NCI-H524 (cell line): ENCODE results near the gene TDRD3.
"Not testable (repeated sequence)": the region's sequence is repeated elsewhere in the genome, so short reads cannot be mapped to it uniquely, and the experiment has no call there.

Source experiments
- DNase-seq, 2 experiments: peaks; one replicate each; lab custom pipeline; 2025; lab: John Stamatoyannopoulos, UW

TDRD3 gene

DNA sequence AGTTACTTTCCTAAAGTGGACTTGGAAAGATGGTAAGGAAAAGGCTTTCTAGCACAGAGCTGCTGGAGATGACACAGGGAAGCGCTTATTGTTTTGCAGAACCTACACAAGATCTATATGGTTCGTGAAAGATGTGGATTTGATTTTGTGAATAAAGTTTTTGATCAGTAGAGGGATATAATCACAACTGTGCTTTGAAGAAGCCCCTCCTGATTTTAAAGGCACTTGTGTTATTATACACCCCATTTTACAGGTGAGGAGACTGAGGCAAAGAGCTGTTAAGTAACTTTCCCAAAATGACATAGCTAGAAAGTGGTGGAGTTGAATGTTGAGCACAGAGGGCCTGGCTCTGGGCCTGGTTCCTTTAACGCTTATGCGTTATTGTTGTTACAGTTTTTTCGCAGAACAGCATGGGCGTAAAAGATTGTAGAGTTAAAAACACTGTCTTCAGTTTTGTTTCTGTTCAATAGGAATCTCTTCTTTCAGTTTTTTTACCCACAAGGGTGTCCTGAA is 1.4 kb downstream of the TDRD3 start:
- DNase-seq, result peak in 1 of 2 experiments; percentile 19

- no peak for DNase-seq
Measured at GRCh38 chr13:60398907-60399589, 2.0 kb downstream of the TDRD3 start.

DNA sequence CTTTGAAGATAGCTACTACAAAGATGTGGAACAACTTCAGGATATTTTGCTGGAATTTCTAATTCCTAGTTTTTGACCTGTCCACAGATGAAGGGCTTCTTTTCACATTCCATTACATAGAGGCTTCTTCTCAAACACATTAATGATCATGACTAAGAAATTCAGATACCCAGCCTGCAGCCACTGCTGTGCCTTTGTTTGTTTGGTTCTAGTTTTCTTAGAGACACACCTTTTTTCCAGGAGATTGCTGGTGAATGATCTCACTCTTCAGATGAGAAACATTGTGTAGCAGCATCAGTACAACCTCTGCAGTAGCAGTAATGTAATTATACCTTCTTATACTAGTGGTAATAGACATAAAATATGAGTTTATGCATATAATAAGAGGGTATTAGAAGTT is 5.0 kb downstream of the TDRD3 start:
- DNase-seq, result no peak

GRCh38 chr13:60407095-60407494 is 10.1 kb downstream of the TDRD3 start:
- no peak for DNase-seq

GRCh38 chr13:60407852-60408251 is 10.8 kb downstream of the TDRD3 start:
- DNase-seq, result not testable (repeated sequence)

DNA sequence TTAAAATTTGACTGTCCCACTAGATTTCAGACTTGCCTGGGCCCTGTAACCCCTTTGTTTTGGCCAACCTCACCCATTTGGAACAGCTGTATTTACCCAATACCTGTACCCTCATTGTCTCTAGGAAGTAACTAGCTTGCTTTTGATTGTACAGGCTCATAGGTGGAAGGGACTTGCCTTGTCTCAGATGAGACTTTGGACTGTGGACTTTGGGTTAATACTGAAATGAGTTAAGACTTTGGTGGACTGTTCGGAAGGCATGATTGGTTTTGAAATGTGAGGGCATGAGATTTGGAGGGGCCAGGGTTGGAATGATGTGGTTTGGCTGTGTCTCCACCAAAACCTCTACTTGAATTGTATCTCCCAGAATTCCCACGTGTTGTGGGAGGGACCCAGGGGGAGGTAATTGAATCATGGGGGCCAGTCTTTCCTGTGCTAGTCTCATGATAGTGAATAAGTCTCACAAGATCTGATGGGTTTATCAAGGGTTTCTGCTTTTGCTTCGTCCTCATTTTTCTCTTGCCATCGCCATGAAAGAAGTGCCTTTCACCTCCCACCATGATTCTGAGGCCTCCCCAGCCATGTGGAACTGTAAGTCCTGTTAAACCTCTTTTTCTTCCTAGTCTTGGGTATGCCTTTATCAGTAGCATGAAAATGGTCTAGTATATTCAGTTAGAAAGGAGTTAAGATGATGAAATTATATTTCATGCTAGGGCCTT is 12.7 kb downstream of the TDRD3 start:
- not testable (repeated sequence) for DNase-seq

DNA sequence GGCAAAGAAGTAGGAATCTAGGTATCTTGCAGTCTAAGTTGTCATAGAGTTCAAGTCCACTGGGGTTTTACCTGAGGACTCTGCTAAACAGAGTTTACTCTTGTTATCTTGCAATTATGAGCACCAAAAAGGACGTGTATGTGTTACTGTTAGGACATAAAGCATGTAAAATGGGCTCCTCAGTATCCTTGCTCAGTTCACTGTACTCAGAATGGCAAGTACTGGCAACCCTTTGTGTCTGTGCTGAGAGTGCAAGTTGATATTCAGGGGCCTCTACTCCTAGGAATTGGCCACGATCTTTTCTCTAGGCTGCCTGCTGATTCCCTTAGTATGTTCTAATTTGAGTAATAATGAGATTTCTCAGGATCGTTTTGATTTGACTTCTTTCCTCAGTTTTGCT is 13.3 kb downstream of the TDRD3 start:
- no peak for DNase-seq

DNA sequence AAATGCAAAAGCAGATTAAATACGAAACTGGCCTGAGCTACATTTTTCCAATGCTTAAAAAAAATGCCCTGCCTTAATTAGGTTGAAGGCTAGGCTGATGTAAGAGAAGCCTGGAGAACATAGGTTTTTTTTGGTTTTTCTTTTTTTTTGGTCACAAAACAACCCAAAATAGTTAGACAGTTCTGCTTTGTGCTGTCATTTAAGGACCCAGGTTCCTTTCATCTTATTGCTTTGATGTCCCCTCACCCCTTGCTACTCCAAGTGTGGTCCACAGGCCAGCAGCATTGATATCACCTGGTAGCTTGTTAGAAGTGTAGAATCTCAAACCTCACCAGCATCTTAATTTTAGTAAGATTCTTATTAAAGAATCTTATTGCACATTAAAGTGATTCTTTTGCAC is 14.4 kb downstream of the TDRD3 start:
- no peak for DNase-seq

- DNase-seq, result no peak
Measured at GRCh38 chr13:60411983-60412382, 15.0 kb downstream of the TDRD3 start.

DNA sequence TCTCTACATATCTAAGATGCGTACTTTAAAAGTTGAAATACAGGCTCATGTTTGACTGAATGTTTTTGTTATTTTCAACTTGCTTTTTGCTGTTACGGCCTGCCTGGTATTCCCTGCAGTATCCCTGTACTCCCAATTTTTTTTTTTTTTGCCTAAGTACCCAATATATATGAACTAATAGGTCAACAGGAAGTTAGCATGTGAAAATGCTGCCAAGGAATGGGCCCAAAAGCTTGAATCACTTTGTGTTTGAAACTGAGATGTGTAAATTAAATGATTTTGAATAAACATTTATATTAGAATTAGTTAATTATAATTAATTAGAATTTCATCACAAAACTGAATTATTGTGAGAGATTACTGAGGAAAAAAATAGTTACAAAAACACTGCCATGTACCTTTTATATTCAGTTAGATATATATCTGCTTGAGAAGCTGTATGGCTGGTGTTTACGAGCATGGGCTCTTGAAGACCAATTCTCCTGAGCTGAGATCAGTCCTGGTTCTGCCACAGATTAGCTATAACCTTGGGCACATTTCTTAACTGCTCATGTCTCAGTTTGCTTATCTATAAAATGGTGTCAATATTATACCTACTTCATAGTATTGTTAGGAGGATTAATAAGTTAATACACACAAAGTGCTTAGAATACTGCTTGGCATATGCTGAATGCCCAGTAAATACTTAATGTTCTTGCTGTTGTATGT is 16.0 kb downstream of the TDRD3 start:
- DNase-seq, result no peak

DNA sequence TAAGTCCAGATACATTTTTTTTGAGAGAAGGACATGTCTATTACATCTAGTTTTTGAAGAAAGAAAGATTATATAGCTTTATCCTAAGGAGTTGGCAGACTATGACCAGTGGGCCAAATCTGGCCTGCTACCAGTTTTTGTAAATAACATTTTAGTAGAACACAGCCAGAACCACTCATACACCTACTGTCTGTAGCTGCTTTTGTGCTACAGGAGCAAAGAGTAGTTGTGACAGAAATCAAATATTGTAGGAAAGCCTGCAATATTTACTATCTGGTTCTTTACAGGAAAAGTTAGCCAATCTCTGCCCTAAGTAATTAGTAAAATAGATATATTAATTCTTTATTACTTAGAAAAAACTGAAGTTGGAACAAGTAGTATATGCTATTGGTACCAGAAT is 17.2 kb downstream of the TDRD3 start:
- no peak for DNase-seq

DNA sequence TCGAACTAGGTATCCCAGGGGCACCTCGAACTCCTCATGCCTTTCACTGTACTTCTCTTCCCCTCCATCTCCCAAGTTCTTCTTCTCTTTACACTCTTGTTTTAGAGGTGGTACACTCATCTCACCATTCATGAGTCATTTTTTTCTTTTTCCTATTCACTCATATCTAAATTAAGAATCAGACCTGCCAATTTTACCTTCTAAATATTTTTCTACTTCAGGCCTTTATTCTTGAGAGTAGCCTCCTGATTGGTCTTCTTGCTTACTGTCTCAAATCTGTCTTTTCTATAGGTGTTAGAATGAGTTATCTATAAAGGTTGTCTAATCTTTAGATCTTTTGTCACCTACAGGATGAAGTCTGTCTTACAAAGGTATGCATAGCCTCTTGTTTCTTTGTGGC is 20.7 kb downstream of the TDRD3 start:
- DNase-seq, result no peak

GRCh38 chr13:60418954-60419353 is 21.9 kb downstream of the TDRD3 start:
- no peak for DNase-seq

GRCh38 chr13:60425332-60425731 is 28.3 kb downstream of the TDRD3 start:
- no peak for DNase-seq

DNA sequence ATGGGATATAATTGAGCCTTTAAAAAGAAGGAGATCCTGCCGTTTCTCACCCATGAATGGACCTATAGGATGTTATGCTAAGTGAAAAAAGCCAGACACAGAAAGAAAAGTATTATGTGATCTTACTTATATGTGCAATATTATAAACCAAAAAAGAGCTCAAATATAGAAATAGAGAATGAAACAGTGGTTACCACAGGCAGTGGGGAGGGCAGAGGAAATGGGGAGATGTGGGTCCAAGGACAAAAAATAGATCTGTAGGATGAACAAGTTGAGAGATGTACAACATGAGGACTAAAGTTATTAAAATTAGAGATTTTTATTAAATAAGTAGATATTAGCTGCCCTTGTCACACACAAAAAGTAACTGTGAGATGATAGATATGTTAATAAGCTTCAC is 29.1 kb downstream of the TDRD3 start:
- no peak for DNase-seq

DNA sequence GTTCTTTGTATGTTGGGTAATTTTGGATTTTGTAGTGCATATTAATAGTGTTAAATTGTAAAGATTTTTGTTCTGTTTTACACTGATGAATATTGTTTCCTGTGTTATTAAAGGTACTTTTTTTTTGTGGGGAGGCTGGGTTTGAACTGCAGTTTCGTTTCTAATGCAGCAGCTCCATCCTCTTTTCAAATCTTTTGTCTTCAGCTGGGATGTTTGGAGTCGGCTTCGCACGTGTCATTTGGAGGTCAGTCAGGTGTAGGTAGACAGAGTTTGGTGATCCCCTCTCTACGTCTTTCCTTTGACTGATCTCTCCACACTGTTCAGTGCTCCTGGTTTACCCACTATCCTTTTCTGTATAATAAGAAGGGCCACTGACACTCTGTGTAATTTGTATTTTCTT is 30.3 kb downstream of the TDRD3 start:
- no peak for DNase-seq

GRCh38 chr13:60431108-60431700 is 34.2 kb downstream of the TDRD3 start:
- peak; percentile 5 to 51 for DNase-seq

DNA sequence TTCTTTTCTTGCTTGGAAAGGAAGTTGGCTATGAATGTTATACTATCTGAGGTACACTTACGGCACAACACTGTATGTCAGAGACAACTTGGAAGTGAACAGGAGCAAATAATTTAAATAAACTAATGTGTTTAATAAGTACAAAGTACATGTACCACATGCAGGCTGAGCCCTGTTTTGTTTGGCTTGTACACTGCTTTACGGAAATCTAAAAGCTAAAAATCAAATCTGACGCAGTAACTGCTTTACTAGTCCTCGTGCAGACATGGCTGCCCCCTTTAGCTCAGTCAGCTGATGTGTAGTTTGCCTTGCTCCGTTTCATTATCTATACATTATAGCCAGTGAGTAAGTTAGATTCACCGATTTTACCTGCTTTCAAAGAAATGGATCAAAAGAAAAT is 36.5 kb downstream of the TDRD3 start:
- no peak for DNase-seq

DNA sequence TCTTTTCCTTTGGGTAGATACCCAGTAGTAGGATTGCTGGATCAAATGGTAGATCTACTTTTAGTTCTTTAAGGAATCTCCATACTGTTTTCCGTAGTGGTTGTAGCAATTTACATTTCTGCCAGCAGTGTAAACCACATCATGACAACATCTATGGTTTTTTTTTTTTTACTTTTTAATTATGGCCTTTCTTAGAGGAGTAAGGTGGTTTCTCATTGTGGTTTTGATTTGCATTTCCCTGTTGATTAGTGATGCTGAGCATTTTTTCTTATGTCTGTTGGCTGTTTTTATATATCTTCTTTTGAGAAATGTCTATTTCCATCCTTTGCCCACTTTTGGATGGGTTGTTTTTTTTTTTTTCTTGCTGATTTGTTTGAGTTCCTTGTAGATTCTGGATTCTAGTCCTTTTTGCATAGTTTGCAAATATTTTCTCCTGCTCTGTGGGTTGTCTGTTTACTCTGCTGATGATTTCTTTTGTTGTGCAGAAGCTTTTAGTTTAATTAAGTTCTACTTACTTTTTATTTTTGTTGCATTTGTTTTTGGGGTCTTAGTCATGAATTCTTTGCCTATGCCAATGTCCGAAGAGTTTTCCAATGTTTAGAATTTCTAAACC is 38.8 kb downstream of the TDRD3 start:
- no peak for DNase-seq

DNA sequence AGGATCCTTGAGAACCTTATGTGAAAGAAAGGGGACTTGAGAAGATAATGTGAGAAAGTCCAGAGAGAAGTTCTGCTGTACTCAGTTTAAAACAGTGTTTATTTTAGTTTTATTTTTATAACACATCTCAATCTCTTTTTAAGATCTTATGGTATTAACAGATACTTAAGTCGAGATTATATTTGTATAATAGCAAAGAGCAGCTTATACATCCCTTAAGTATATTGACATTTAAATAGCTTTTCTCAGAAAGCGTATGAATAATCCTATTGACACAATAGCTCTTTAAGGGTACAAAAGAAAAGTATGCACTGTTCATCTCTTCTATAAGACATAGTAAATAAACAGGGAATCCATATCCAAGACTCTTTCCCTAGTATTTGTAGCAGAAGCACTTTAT is 42.2 kb downstream of the TDRD3 start:
- no peak for DNase-seq

GRCh38 chr13:60441761-60442160 is 44.7 kb downstream of the TDRD3 start:
- peak in 1 of 2 experiments; percentile 9 for DNase-seq

DNA sequence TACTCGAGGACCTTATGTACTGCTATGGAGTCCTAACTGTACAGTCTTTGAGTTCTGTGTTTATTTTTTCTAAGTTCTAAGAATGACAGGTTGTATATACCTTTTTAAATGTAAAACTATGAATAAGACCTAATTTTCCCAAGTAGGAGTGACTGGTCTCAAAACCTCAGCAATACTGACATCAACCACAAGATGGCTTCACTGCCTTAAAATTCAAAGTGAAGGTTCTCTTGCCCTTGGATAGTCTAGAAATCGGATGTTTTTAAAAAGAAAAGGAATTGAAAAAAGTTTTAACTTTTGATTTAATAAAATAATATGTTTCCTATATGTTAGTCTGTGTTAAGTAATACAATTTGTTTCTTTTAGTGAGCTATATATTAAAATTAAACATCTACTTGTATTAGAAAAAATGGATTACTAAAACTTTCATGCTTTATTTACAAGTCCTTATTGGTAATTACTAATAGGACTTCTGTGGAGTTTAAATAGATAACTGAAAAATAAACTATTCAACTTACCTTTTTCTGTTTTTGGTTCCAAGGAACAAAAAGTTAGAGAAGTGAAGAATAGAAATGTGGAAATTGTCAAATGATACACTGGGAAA is 52.0 kb downstream of the TDRD3 start:
- peak in 1 of 2 experiments; percentile 35 for DNase-seq
